Transverse colon (tissue), 4 donors: ENCODE measurements around the gene ZFAND2A.

Source experiments
- CTCF ChIP-seq, 5 experiments: fragments of 200-600 bp in 3 of 5; fragments of 450-650 bp in 2 of 5; sonication (generic) in 3 of 5; IDR thresholded peaks; 1 replicate in 2 of 5; 2 replicates in 3 of 5; pipeline ENCODE4 v1.5.1; 2016 to 2017; ENCODE audit warnings: antibody characterized with exemption in 5 of 5, inconsistent platforms in 3 of 5, mild to moderate bottlenecking in 2 of 5, moderate library complexity in 1 of 5
- EP300 ChIP-seq: sonication (generic); formaldehyde crosslinking; IDR thresholded peaks from one replicate; pipeline ENCODE4 v1.6.1; 2017; ENCODE audit warnings: antibody characterized with exemption, low read depth
- POLR2A ChIP-seq: fragments of 450-650 bp; IDR thresholded peaks from one replicate; pipeline ENCODE4 v1.6.1; 2016; ENCODE audit warnings: antibody characterized with exemption, mild to moderate bottlenecking, moderate library complexity
- POLR2AphosphoS5 ChIP-seq, 3 donors: sonication (generic); formaldehyde crosslinking; IDR thresholded peaks; one replicate each; pipeline ENCODE4 v1.6.1; 2016; ENCODE audit warnings: antibody characterized with exemption in 3 of 3

GRCh38 chr7:1114088-1114487, 45.9 kb downstream of the ZFAND2A start:
- no peak for TF ChIP-seq CTCF (IDR thresholded peaks at IDR 0.05)
- no peak for TF ChIP-seq POLR2A
- no peak for TF ChIP-seq POLR2AphosphoS5 (IDR thresholded peaks at IDR 0.05)
- TF ChIP-seq EP300, result no peak
